HG03521 (cell line): Measurements from ENCODE around the gene UBN1.
"Not testable (repeated sequence)": the region's sequence is repeated elsewhere in the genome, so short reads cannot be mapped to it uniquely, and the experiment has no call there.

Experiments used
- ATAC-seq: cut with Tn5 transposase; IDR thresholded peaks from one replicate; pipeline ENCODE4 v1.9.1; 2021; ENCODE audit warnings: mild to moderate bottlenecking, moderate library complexity; ENCODE audit not compliant: unreplicated experiment

The UBN1 gene

GRCh38 chr16:4882633-4883285 is 35.5 kb downstream of the UBN1 start:
- ATAC-seq = no peak

- no peak for ATAC-seq
These were observed 36.2 kb downstream of the UBN1 start for GRCh38 chr16:4883501-4883900.

DNA sequence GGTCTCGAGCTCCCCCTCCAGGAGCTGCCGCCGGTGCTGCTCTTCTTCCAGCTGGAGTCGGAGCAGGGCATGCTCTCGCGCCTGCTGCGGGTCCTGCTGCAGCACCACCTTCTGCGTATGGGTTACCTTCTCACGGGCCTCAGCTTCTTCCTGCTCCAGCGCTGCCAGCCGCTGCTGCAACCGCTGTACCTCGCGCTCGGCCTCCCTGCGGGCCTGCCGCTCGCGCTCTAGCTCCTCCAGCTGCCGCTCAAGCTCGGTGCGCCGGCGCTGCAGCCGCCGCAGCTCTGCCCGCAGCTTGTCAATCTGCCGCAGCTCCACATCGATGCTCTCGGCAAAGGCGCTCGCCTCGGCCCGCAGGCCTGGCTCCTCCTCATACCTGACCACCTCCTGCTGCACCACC is 36.9 kb downstream of the UBN1 start:
- ATAC-seq = no peak

DNA sequence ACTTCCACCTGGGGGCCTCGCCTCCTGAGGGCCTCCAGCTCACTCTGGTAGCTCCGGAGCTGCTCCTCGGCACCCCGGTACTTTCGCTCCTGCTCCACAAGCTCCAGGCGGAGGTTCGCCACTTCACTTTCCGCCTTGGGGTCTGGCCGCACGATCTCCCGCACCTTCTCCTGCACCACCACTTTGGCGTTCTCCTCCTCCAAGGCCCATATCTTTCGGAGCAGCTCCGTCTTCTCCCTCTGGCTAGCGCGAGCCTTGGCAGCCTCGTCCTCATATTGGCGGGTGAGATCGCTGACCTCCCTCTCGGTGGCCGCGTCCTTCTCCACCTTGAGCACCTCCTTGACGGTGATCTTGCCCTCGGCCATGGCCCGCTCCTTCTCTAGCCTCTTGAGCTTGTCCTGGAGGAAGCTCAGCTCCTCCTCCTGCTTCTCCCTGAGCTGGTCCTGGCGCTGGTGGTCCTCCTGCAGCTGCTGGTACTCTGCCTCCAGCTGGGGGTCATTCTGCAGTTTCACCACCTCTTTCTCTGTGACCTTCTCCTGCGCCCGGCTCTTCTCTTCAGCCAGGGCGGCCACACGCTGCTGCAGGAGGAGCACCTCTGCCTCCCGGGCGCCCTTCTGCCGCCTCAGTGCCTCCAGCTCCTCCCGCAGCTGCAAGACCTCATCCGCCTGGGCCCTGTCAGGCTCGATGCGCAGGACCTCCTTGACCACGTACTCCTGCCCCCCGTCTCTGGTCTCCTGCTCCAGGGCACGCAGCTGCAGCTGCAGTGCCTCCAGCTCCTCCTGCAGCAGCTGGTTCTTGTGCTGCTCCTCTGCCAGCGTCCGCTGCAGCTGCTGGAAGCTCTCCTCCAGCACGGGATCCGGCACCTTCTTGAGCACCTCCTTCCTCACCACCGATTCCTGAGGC is 37.9 kb downstream of the UBN1 start:
- ATAC-seq = no peak

GRCh38 chr16:4886151-4886550 is 38.9 kb downstream of the UBN1 start:
- no peak for ATAC-seq

DNA sequence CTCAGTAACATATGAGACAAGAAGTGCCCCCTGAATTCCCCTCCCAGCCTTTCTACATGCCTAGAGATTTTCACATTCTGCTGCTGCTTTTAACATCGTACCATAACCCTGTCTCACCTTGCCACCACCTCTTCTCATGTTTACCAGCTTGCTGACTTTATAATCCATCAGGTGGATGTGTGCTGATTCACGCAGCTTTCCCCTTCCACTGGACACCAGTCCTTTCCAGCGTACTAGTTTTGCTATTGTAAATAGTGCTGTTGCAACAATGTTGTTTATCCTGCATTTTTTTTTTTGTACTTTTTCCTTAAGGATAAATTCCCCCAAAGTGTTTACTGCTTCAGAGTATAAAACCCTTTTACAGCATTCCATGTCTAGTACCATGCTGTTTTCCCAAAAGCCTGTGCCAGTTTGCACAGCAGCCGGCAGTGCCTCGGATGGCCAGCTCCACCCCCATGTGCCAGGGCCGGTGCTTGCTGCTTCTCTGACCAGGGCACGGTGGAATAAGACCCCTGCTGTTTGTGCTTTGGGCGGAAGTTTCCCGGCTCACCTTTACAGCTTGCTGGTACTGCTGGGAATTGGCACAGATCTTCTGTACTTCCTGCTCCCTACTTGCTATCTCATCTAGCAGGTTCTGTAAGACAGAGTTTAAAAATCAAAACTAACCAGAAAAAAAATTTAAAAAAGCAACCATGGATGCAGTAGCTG is 41.3 kb downstream of the UBN1 start:
- no peak for ATAC-seq

- no peak for ATAC-seq
These were observed 42.7 kb downstream of the UBN1 start for GRCh38 chr16:4890026-4890425.

- no peak for ATAC-seq
These were observed 43.4 kb downstream of the UBN1 start for GRCh38 chr16:4890686-4891085.

DNA sequence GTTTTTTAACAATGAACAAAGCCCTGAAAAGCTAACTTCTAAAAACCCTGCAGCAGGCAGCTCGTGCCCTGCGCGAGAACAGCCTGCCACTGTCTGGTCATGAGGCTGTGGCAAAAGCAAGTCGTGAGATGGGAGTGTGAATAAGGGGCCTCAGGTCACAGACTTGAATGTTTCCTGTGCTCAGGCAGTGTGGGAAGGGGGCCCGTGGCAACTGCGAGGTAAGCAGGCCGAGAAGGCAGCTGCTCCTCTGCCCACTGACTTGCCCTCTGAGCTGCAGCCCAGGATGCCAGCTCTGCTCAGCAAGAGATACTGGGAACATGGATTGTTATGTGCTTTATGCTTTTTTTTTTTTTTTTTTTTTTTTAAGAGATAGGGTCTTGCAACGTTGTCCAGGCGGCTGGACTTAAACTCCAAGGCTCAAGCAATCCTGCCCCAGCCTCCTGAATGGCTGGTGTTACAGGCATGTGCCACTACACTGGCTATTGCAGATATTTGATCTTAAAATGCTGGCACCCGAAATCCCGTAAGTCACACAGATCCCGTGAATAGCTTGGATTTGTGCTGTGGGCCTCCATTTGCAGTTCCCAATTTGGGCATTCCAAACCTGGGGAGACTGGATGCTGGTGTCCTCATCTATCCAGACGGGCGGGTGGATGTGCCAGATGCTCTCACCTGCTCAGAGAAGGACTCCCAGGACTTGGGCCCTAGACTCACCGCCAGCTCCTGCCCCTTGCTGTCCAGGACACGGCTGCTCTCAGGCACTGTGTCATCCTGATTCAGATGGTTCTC is 44.0 kb downstream of the UBN1 start:
- no peak for ATAC-seq

DNA sequence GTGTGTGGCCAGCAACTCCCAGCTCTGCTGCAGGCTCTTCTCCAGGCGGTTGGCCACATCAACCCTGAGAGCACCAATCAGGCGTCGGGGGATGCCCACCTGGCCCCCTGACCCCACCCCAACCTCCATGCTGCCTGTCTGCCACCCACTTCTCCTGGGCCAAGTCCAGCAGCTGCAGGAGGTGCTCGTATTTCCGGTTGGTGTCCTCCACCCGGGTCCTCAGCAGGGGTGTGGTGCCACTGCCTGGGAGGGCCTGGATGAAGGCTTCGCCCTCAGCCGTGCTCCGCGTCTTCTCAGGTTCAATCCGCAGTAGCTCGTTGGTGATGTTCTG is 44.6 kb downstream of the UBN1 start:
- ATAC-seq = no peak

- ATAC-seq = no peak
These were observed 45.3 kb downstream of the UBN1 start for GRCh38 chr16:4892361-4893102.

GRCh38 chr16:4893103-4893862 is 46.0 kb downstream of the UBN1 start:
- no peak for ATAC-seq

- no peak for ATAC-seq
These were observed 47.2 kb downstream of the UBN1 start for GRCh38 chr16:4894276-4895150.

- ATAC-seq = no peak
These were observed 48.1 kb downstream of the UBN1 start for GRCh38 chr16:4895366-4895765.

GRCh38 chr16:4896761-4897160 is 49.5 kb downstream of the UBN1 start:
- not testable (repeated sequence) for ATAC-seq

GRCh38 chr16:4897328-4897727 is 50.0 kb downstream of the UBN1 start:
- ATAC-seq = no peak

- ATAC-seq = no peak
These were observed 51.7 kb downstream of the UBN1 start for GRCh38 chr16:4898811-4899473.

- ATAC-seq = no peak
These were observed 52.2 kb downstream of the UBN1 start for GRCh38 chr16:4899474-4899846.
